Spleen (tissue), 11 donors: Measurements from ENCODE around the gene ACBD6. TPM values are rescaled to one million over a fixed set of nuclear protein-coding genes. Genes with fewer than 3 reads are reported as not detected.

ENCODE experiments used
- DNase-seq: peaks from one replicate; pipeline ENCODE4 v3.0.0-alpha.2; 2020
- H3K27ac ChIP-seq, 8 donors: fragments of 200-600 bp; sonication (generic) in 7 of 8; 1 replicate in 4 of 8; 2 replicates in 4 of 8; pipeline versions ENCODE4 v1.5.0 to v1.8.0; 2016 to 2021; ENCODE audit warnings: inconsistent platforms in 4 of 8, mild to moderate bottlenecking in 4 of 8, moderate library complexity in 1 of 8
- H3K27me3 ChIP-seq, 7 donors: fragments of 200-600 bp; sonication (generic) in 6 of 7; replicated peaks in 1 of 7; 1 replicate in 4 of 7; 2 replicates in 3 of 7; pipeline versions ENCODE4 v1.5.0 to v1.8.0; 2016 to 2021; ENCODE audit warnings: inconsistent platforms in 3 of 7, mild to moderate bottlenecking in 1 of 7
- H3K36me3 ChIP-seq, 6 donors: fragments of 200-600 bp; sonication (generic) in 5 of 6; 1 replicate in 4 of 6; 2 replicates in 2 of 6; pipeline versions ENCODE4 v1.5.0 to v1.8.0; 2016 to 2021; ENCODE audit warnings: inconsistent platforms in 2 of 6
- H3K4me1 ChIP-seq, 6 donors: fragments of 200-600 bp; sonication (generic) in 5 of 6; 1 replicate in 3 of 6; 2 replicates in 3 of 6; pipeline versions ENCODE4 v1.5.0 to v1.8.0; 2016 to 2021; ENCODE audit warnings: inconsistent platforms in 3 of 6
- H3K4me3 ChIP-seq, 8 donors: fragments of 200-600 bp; sonication (generic) in 7 of 8; 1 replicate in 4 of 8; 2 replicates in 4 of 8; pipeline versions ENCODE4 v1.5.0 to v1.8.0; 2016 to 2021; ENCODE audit warnings: inconsistent platforms in 4 of 8, mild to moderate bottlenecking in 4 of 8, moderate library complexity in 2 of 8
- H3K9me3 ChIP-seq, 8 donors: fragments of 200-600 bp; sonication (generic) in 7 of 8; 1 replicate in 4 of 8; 2 replicates in 4 of 8; pipeline versions ENCODE4 v1.5.0 to v1.8.0; 2016 to 2021; ENCODE audit warnings: inconsistent platforms in 4 of 8
- CTCF ChIP-seq, 11 experiments: fragments of 200-600 bp in 7 of 11; fragments of 450-650 bp in 4 of 11; sonication (generic) in 4 of 11; IDR thresholded peaks in 8 of 11; conservative IDR thresholded peaks in 3 of 11; 1 replicate in 7 of 11; 2 replicates in 4 of 11; pipeline versions ENCODE4 v1.4.0 to v1.8.0; 2016 to 2021; ENCODE audit warnings: antibody characterized with exemption in 11 of 11, inconsistent platforms in 4 of 11, mild to moderate bottlenecking in 1 of 11
- POLR2A ChIP-seq, 3 donors: fragments of 450-650 bp; IDR thresholded peaks; one replicate each; pipeline ENCODE4 v1.5.1; 2017; ENCODE audit warnings: antibody characterized with exemption in 3 of 3, mild to moderate bottlenecking in 1 of 3
- POLR2AphosphoS5 ChIP-seq, 3 donors: sonication (generic); formaldehyde crosslinking; IDR thresholded peaks; one replicate each; pipeline ENCODE4 v1.5.1; 2017; ENCODE audit warnings: antibody characterized with exemption in 3 of 3
- WGBS, 5 donors: extraction: QIAGEN DNeasy Blood & Tissue Kit in 3 of 5; methylation state at CpG; one replicate each; pipeline versions ENCODE4 v1.1.5 to v1.1.7; 2013 to 2018; 5-methylcytosine and 5-hydroxymethylcytosine counted together
- intact Hi-C: fragments of 100-400 bp; cut with DNase I; formaldehyde crosslinking; loops from one replicate; pipeline ENCODE4 v1.15.0; 2023; ENCODE audit warnings: low total_unique reads
- polyA plus RNA-seq, 3 donors: library from polyadenylated mRNA; stranded (reverse); fragments of 200-250 nt; gene quantifications; one replicate each; pipeline ENCODE4 v1.2.1, GENCODE V29; 2013
- total RNA-seq, 7 donors: library from RNA; depleted of rRNA in 3 of 7; stranded (reverse); fragments of >200 nt in 3 of 7; fragmentation: NEBNext Ultra II Directional in 4 of 7; extraction: Animal tissue kit (Norgen Biotek cat#: 25700) in 4 of 7; gene quantifications; one replicate each; pipeline versions ENCODE4 v1.1.0 to v1.2.1, GENCODE V29; 2016 to 2021
- donor health status: healthy with polysubstance abuse.
- donor health status: DM: no; HTN: no; CAD: no; lungs with moderate emphysema.
- donor health status: DM: no; HTN: no; CAD: no.
- donor health status: Bipolar disorder and iron deficiency.
- donor health status: healthy.
- donor health status: DM: no; HTN: no; CAD: no.
- donor health status: DM: yes; HTN: yes; CAD: no.

ACBD6 gene
- total and polyA plus RNA-seq, 10 donors = 27.2 to 62.9 (median 38.3) TPM

DNA sequence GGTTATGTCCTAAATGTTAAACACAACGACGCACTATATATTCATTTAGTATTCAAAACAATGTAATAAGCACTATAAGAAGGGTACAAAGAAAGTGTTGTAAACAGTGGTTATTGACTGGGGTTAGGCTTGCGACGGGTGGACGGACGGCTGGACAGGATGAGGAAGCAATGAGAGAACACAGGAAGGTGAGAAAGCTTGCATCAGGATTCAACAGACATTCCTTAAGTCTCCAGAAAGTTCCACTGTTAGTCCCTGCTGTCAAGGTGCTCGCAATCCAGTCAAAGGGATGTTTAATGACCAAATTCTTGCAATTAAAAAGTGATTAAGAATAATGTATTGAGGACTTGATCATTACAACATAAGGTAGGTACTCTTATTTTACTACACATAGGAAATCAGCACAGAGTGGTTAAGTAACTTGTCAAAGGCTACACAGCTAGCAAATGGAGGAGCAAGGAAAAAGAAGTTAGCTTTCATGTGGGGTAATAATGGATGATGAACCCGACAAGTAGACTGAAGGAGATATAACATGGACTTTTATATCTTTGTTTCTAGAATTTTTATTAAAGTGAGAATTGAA lies 994 bp upstream of the ACBD6 start:
- no peaks in the 10 kb centered on the region for H3K27me3 ChIP-seq
- H3K4me1 ChIP-seq = peaks cover 10 to 52% (median 34%) of the 10 kb centered on the region in 6 donors
- WGBS, 5 donors = 16 to 23% (median 19%) methylated on average over 8 of the region's 8 CpGs
- TF ChIP-seq CTCF (IDR thresholded peaks at IDR 0.05 in 8 of 11, conservative IDR thresholded peaks at IDR 0.05 in 3 of 11) = no peak
- no peak for TF ChIP-seq POLR2A (IDR thresholded peaks at IDR 0.05)
- no peak for TF ChIP-seq POLR2AphosphoS5 (IDR thresholded peaks at IDR 0.05)
- peak overlapping the region; percentile 86 to 95 (median 92) for H3K27ac ChIP-seq
- H3K9me3 ChIP-seq = no peaks in the 10 kb centered on the region
- intact Hi-C loops = loop anchor here (10.0 kb wide), 1 partner anchor 521 kb away; the partner anchor contains the start of gene STX6
- H3K4me3 ChIP-seq = peak overlapping the region; percentile 72 to 93 (median 85)
- DNase-seq = no peak
- H3K36me3 ChIP-seq = peaks cover 0 to 6% (median 0%) of the 10 kb centered on the region in 6 donors

DNA sequence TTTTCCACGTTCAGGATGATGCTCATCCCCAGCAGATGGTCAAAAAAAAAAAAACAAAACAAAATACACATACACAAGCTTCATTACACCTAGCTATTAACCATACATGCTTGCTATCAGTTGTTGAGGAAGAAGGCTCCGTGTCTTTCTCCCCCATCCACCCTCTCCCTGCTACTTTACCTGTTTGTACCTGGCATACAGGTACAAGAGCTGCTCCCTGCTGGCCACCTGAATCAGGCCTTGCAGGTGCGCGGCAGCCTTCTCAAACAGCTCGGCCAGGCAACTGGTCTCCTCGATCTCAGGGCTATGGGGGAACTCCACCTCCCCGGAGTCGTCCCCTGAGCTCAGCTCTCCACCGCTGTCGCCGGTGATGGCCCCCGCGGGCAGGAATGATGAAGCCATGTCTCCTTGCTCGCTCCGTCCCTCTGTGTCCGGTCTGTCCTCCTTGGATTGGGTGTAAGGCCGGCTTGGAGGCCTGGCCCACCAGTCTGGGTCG lies 464 bp downstream of the ACBD6 start:
- Histone ChIP-seq H3K27ac (peak overlapping the region; percentile 86 to 95 (median 92)), H3K4me3 (peak overlapping the region; percentile 72 to 93 (median 85)), H3K9me3 (no peaks in the 10 kb centered on the region), H3K4me1 (peaks cover 10 to 66% (median 34%) of the 10 kb centered on the region in 6 donors), H3K36me3 (peaks cover 0 to 12% (median 0%) of the 10 kb centered on the region in 6 donors), H3K27me3 (no peaks in the 10 kb centered on the region)
- DNase-seq = no peak
- intact Hi-C loops = loop anchor here (10.0 kb wide), 1 partner anchor 523 kb away; the partner anchor contains the start of gene STX6
- no peak for TF ChIP-seq POLR2A (IDR thresholded peaks at IDR 0.05)
- no peak for TF ChIP-seq CTCF (IDR thresholded peaks at IDR 0.05 in 8 of 11, conservative IDR thresholded peaks at IDR 0.05 in 3 of 11)
- no peak for TF ChIP-seq POLR2AphosphoS5 (IDR thresholded peaks at IDR 0.05)
- WGBS, 5 donors = 0 to 1% (median 0%) methylated on average over 17 to 18 of the region's 18 CpGs

GRCh38 chr1:180500689-180501088 lies 1.7 kb downstream of the ACBD6 start:
- Histone ChIP-seq H3K4me1 (peaks cover 10 to 69% (median 34%) of the 10 kb centered on the region in 6 donors), H3K4me3 (peak overlapping the region in 1 of 8 donors; percentile 72), H3K9me3 (no peaks in the 10 kb centered on the region), H3K27ac (no peak overlapping the region), H3K36me3 (peaks cover 0 to 18% (median 0%) of the 10 kb centered on the region in 6 donors), H3K27me3 (no peaks in the 10 kb centered on the region)
- DNase-seq = no peak
- WGBS, 5 donors = 71 to 84% (median 80%) methylated on average over 2 of the region's 2 CpGs
- intact Hi-C loops = loop anchor here (10.0 kb wide), 1 partner anchor 524 kb away; the partner anchor contains the start of gene STX6
- TF ChIP-seq CTCF (IDR thresholded peaks at IDR 0.05 in 8 of 11, conservative IDR thresholded peaks at IDR 0.05 in 3 of 11) = no peak
- no peak for TF ChIP-seq POLR2A (IDR thresholded peaks at IDR 0.05)
- TF ChIP-seq POLR2AphosphoS5 (IDR thresholded peaks at IDR 0.05) = no peak

GRCh38 chr1:180498594-180498993 lies 3.8 kb downstream of the ACBD6 start:
- no peak overlapping the region for H3K27ac ChIP-seq
- WGBS, 5 donors = 89 to 99% (median 90%) methylated on average over 4 of the region's 4 CpGs
- no peak overlapping the region for H3K4me3 ChIP-seq
- peaks cover 10 to 71% (median 35%) of the 10 kb centered on the region in 6 donors for H3K4me1 ChIP-seq
- no peaks in the 10 kb centered on the region for H3K9me3 ChIP-seq
- TF ChIP-seq POLR2A (IDR thresholded peaks at IDR 0.05) (no peak), POLR2AphosphoS5 (IDR thresholded peaks at IDR 0.05) (no peak), CTCF (IDR thresholded peaks at IDR 0.05 in 8 of 11, conservative IDR thresholded peaks at IDR 0.05 in 3 of 11) (no peak)
- peaks cover 0 to 37% (median 8%) of the 10 kb centered on the region in 6 donors for H3K36me3 ChIP-seq
- H3K27me3 ChIP-seq = no peaks in the 10 kb centered on the region
- DNase-seq = no peak
- intact Hi-C loops = no loop called here
